ENCODE results near the gene HSP90B1. TPM values are rescaled to one million over a fixed set of nuclear protein-coding genes. Genes with fewer than 3 reads are reported as not detected.

The HSP90B1 gene
- total RNA-seq, 1 experiment from 2014 or later = 888 TPM

- intact Hi-C loops (cut with micrococcal nuclease) = no loop called here
- Histone ChIP-seq H3K4me3 (replicated peaks in 1 of 2; ENCODE audit: low read depth in 1 of 2, low read length in 2 of 2) (no peak overlapping the region), H3K9me2 (ENCODE audit: insufficient read depth) (no peaks in the 10 kb centered on the region), H3K4me1 (ENCODE audit: control insufficient read depth in 1 of 2, insufficient read depth in 2 of 2, low read length in 2 of 2) (no peaks in the 10 kb centered on the region), H2AFZ (ENCODE audit: low read depth, low read length, poor library complexity, severe bottlenecking) (no peak overlapping the region), H3K36me3 (ENCODE audit: control insufficient read depth in 1 of 2, insufficient read depth in 2 of 2, low read length in 2 of 2) (no peaks in the 10 kb centered on the region), H3K27me3 (ENCODE audit: insufficient read depth, low read length) (no peaks in the 10 kb centered on the region), H3K27ac (ENCODE audit: low read depth, low read length) (no peak overlapping the region), H3K9ac (ENCODE audit: low read length) (no peak overlapping the region), H3K79me2 (ENCODE audit: insufficient read depth, low read length) (no peaks in the 10 kb centered on the region), H3K4me2 (ENCODE audit: low read length) (no peak overlapping the region), H4K20me1 (ENCODE audit: insufficient read depth) (no peaks in the 10 kb centered on the region), H3K9me3 (ENCODE audit: control insufficient read depth in 1 of 2, insufficient read depth in 1 of 2, low read depth in 1 of 2, low read length in 2 of 2) (no peaks in the 10 kb centered on the region)
- ATAC-seq = no peak
- DNase-seq (ENCODE audit: low read depth, low spot score) = no peak
- no TSS peak for BruUV-seq (replicated peaks)
- CTCF ChIA-PET = no interaction called here
- RAD21 ChIA-PET (ENCODE audit: low non-redundant PET in 1 of 2, low total read pairs in 2 of 2, uncharacterized antibody in 2 of 2, unreplicated experiment in 2 of 2) = no interaction called here
- POLR2A ChIA-PET = no interaction called here
- TF ChIP-seq ELF1 (IDR thresholded peaks at IDR 0.05; ENCODE audit: borderline replicate concordance, low read depth) (no peak), RAD21 (IDR thresholded peaks at IDR 0.05; ENCODE audit: low read depth) (no peak), ZNF274 (IDR thresholded peaks at IDR 0.05; ENCODE audit: low read depth, low read length) (no peak), REST (IDR thresholded peaks at IDR 0.05; ENCODE audit: low read depth) (no peak), EZH2phosphoT487 (IDR thresholded peaks at IDR 0.05; ENCODE audit: borderline replicate concordance) (no peak), EGR1 (IDR thresholded peaks at IDR 0.05; ENCODE audit: low read depth) (no peak), SIN3A (IDR thresholded peaks at IDR 0.05; ENCODE audit: low read depth) (no peak), JUND (IDR thresholded peaks at IDR 0.05) (no peak), YY1 (IDR thresholded peaks at IDR 0.05; ENCODE audit: extremely low read depth, insufficient replicate concordance, low read depth, low read length) (no peak), SRF (IDR thresholded peaks at IDR 0.05; ENCODE audit: low read depth) (no peak), CTCF (IDR thresholded peaks at IDR 0.05 in 2 of 3, conservative IDR thresholded peaks at IDR 0.05 in 1 of 3; ENCODE audit: borderline replicate concordance in 1 of 3, insufficient read depth in 1 of 3, low read depth in 2 of 3, low read length in 2 of 3) (no peak)
Observed at GRCh38 chr12:103886195-103886797, 43.9 kb upstream of the HSP90B1 start.

All from HCT116 (cell line).